ENCODE measurements around the gene RERE.

RERE gene

GRCh38 chr1:8711873-8712412 lies 105.5 kb downstream of the RERE start:
- H3K36me3 ChIP-seq = no peaks in the 10 kb centered on the region
- peaks cover 7% of the 10 kb centered on the region; the same call in 1 of the 2 replicates for H3K4me1 ChIP-seq
- H3K9me3 ChIP-seq = no peaks in the 10 kb centered on the region
- DNase-seq = no peak
- TF ChIP-seq CTCF (IDR thresholded peaks at IDR 0.05; ENCODE audit: low read depth, low read length) = no peak
- H3K4me3 ChIP-seq (ENCODE audit: low read depth, low read length) = no peak overlapping the region
- H3K27me3 ChIP-seq = no peaks in the 10 kb centered on the region

GRCh38 chr1:8711151-8711550 lies 106.3 kb downstream of the RERE start:
- no peaks in the 10 kb centered on the region for H3K36me3 ChIP-seq
- TF ChIP-seq CTCF (IDR thresholded peaks at IDR 0.05; ENCODE audit: low read depth, low read length) = no peak
- no peak overlapping the region for H3K4me3 ChIP-seq (ENCODE audit: low read depth, low read length)
- H3K4me1 ChIP-seq = peaks cover 7% of the 10 kb centered on the region; the same call in 1 of the 2 replicates
- no peak for DNase-seq
- H3K27me3 ChIP-seq = no peaks in the 10 kb centered on the region
- no peaks in the 10 kb centered on the region for H3K9me3 ChIP-seq

GRCh38 chr1:8708259-8708658 lies 109.2 kb downstream of the RERE start:
- no peak for TF ChIP-seq CTCF (IDR thresholded peaks at IDR 0.05; ENCODE audit: low read depth, low read length)
- H3K9me3 ChIP-seq = no peaks in the 10 kb centered on the region
- H3K36me3 ChIP-seq = no peaks in the 10 kb centered on the region
- DNase-seq = no peak
- H3K4me3 ChIP-seq (ENCODE audit: low read depth, low read length) = no peak overlapping the region
- H3K27me3 ChIP-seq = no peaks in the 10 kb centered on the region
- peaks cover 10% of the 10 kb centered on the region for H3K4me1 ChIP-seq

DNA sequence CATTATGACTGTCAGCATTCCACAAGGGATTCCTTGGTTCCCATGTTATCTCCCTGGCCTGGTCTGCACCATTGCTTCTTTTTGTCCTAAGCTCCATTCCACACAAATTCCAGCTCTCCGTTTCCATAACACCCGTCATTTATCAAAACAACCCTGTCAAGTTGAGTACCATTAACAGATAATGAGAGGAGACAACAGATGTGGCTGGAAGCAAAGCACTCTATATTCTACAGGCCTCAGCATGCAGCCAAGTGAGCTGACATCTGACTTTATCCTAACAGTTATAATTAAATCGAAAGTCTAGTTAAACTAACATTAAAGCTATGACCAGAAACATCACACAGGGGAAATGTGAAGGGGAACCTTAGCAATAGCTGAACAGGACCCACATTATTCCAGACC lies 110.4 kb downstream of the RERE start:
- no peaks in the 10 kb centered on the region for H3K36me3 ChIP-seq
- no peak for TF ChIP-seq CTCF (IDR thresholded peaks at IDR 0.05; ENCODE audit: low read depth, low read length)
- peaks cover 8% of the 10 kb centered on the region for H3K4me1 ChIP-seq
- peak; percentile 63 for DNase-seq
- H3K27me3 ChIP-seq = no peaks in the 10 kb centered on the region
- peak overlapping the region; percentile 14; the same call in 1 of the 2 replicates for H3K4me3 ChIP-seq (ENCODE audit: low read depth, low read length)
- no peaks in the 10 kb centered on the region for H3K9me3 ChIP-seq

- H3K27me3 ChIP-seq = no peaks in the 10 kb centered on the region
- TF ChIP-seq CTCF (IDR thresholded peaks at IDR 0.05; ENCODE audit: low read depth, low read length) = no peak
- peaks cover 8% of the 10 kb centered on the region for H3K4me1 ChIP-seq
- no peak for DNase-seq
- H3K9me3 ChIP-seq = no peaks in the 10 kb centered on the region
- H3K4me3 ChIP-seq (ENCODE audit: low read depth, low read length) = no peak overlapping the region
- H3K36me3 ChIP-seq = no peaks in the 10 kb centered on the region
Measured at GRCh38 chr1:8706291-8706690, 111.1 kb downstream of the RERE start.

DNA sequence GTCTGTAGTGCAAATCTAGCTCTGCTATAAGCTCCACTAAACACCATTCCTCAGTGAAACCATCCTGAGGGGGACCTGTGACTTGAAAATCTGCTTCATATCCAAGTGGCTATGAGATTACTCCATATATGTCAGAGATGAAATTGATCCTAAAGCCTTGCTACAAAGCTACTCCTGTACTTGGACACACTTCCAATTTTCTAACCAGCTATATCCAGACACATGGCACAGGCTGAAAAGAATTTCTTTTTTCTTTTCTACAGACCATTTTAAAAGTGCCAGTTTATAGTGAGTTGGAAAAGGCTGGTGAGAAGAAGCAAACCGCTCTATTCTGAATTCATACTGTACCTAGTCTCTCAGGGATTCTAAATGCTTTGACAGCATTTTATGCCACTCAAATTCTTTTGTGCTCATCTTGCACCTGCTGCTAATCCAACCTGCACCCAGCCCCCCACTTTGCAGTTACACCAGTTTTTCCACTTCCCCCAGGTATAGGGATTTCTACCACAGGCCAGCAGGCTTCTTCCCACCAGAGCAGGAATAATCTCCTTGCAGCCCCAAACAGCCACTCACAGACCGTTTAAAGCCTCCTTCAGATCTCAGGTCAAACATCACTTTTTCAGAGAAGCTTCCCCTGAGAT lies 112.5 kb downstream of the RERE start:
- no peak for TF ChIP-seq CTCF (IDR thresholded peaks at IDR 0.05; ENCODE audit: low read depth, low read length)
- H3K4me1 ChIP-seq = peaks cover 8% of the 10 kb centered on the region
- H3K27me3 ChIP-seq = no peaks in the 10 kb centered on the region
- H3K9me3 ChIP-seq = no peaks in the 10 kb centered on the region
- no peak for DNase-seq
- H3K36me3 ChIP-seq = no peaks in the 10 kb centered on the region
- H3K4me3 ChIP-seq (ENCODE audit: low read depth, low read length) = no peak overlapping the region
